Medulla oblongata (tissue), 1 donor: ENCODE data around the gene HTT.
A peak's percentile ranks its signal among the peaks of the same experiment; 100 is the strongest.

Source experiments
- DNase-seq: peaks from one replicate; pipeline ENCODE4 v3.0.0-alpha.2; 2015; ENCODE audit errors: extremely low spot score

HTT gene

GRCh38 chr4:3263053-3263875, 188.8 kb downstream of the HTT start:
- no peak for DNase-seq

- no peak for DNase-seq
Measured at GRCh38 chr4:3263876-3264193, 189.4 kb downstream of the HTT start.

GRCh38 chr4:3266076-3266475, 191.6 kb downstream of the HTT start:
- no peak for DNase-seq

- no peak for DNase-seq
Measured at GRCh38 chr4:3267576-3268394, 193.3 kb downstream of the HTT start.

GRCh38 chr4:3268395-3269104, 194.1 kb downstream of the HTT start:
- no peak for DNase-seq

GRCh38 chr4:3269105-3269927, 194.8 kb downstream of the HTT start:
- DNase-seq: peak; percentile 20

- no peak for DNase-seq
Measured at GRCh38 chr4:3269991-3270611, 195.6 kb downstream of the HTT start.

- no peak for DNase-seq
Measured at GRCh38 chr4:3271131-3271530, 196.7 kb downstream of the HTT start.

GRCh38 chr4:3276986-3277385, 202.5 kb downstream of the HTT start:
- peak; percentile 50 for DNase-seq

GRCh38 chr4:3280466-3280865, 206.0 kb downstream of the HTT start:
- no peak for DNase-seq

- DNase-seq: no peak
Measured at GRCh38 chr4:3283483-3283882, 209.0 kb downstream of the HTT start.

GRCh38 chr4:3283916-3284315, 209.4 kb downstream of the HTT start:
- DNase-seq: no peak

GRCh38 chr4:3284734-3285557, 210.5 kb downstream of the HTT start:
- no peak for DNase-seq

GRCh38 chr4:3285558-3286334, 211.3 kb downstream of the HTT start:
- DNase-seq: peak; percentile 77

GRCh38 chr4:3286335-3287175, 212.1 kb downstream of the HTT start:
- no peak for DNase-seq

GRCh38 chr4:3287271-3287971, 212.9 kb downstream of the HTT start:
- no peak for DNase-seq

GRCh38 chr4:3287972-3288570, 213.6 kb downstream of the HTT start:
- no peak for DNase-seq
